Esophagus muscularis mucosa (tissue), 4 donors: Measurements from ENCODE around the gene ASIC2.

Experiments
- EP300 ChIP-seq: sonication (generic); formaldehyde crosslinking; IDR thresholded peaks from one replicate; pipeline ENCODE4 v1.6.1; 2017; ENCODE audit warnings: antibody characterized with exemption
- POLR2A ChIP-seq: fragments of 450-650 bp; IDR thresholded peaks from one replicate; pipeline ENCODE4 v1.6.1; 2017; ENCODE audit warnings: antibody characterized with exemption, moderate library complexity, mild to moderate bottlenecking, low read depth
- POLR2AphosphoS5 ChIP-seq, 2 donors: sonication (generic); formaldehyde crosslinking; IDR thresholded peaks; one replicate each; pipeline ENCODE4 v1.6.1; 2017; ENCODE audit warnings: antibody characterized with exemption in 2 of 2
- TF ChIP-seq, protein P1 (sequence below), 3 experiments: fragments of 200-600 bp in 2 of 3; fragments of 450-650 bp in 1 of 3; sonication (generic) in 2 of 3; IDR thresholded peaks; one replicate each; pipeline ENCODE4 v1.5.1; 2017 to 2019; ENCODE audit warnings: antibody characterized with exemption in 3 of 3, mild to moderate bottlenecking in 2 of 3, moderate library complexity in 1 of 3

- TF ChIP-seq, protein P1, sequence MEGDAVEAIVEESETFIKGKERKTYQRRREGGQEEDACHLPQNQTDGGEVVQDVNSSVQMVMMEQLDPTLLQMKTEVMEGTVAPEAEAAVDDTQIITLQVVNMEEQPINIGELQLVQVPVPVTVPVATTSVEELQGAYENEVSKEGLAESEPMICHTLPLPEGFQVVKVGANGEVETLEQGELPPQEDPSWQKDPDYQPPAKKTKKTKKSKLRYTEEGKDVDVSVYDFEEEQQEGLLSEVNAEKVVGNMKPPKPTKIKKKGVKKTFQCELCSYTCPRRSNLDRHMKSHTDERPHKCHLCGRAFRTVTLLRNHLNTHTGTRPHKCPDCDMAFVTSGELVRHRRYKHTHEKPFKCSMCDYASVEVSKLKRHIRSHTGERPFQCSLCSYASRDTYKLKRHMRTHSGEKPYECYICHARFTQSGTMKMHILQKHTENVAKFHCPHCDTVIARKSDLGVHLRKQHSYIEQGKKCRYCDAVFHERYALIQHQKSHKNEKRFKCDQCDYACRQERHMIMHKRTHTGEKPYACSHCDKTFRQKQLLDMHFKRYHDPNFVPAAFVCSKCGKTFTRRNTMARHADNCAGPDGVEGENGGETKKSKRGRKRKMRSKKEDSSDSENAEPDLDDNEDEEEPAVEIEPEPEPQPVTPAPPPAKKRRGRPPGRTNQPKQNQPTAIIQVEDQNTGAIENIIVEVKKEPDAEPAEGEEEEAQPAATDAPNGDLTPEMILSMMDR (IDR thresholded peaks at IDR 0.05) = no peak
- no peak for TF ChIP-seq EP300
- TF ChIP-seq POLR2A = no peak
- no peak for TF ChIP-seq POLR2AphosphoS5 (IDR thresholded peaks at IDR 0.05)
Measured at GRCh38 chr17:33124185-33124584, 168.9 kb downstream of the ASIC2 start.
